Panc1 (cell line): Measurements from ENCODE around the gene GALNT11. TPM values are rescaled to one million over a fixed set of nuclear protein-coding genes. Genes with fewer than 3 reads are reported as not detected.
"Not testable (repeated sequence)": the region's sequence is repeated elsewhere in the genome, so short reads cannot be mapped to it uniquely, and the experiment has no call there.

Experiments used
- ATAC-seq: fragments of 200-7000 bp; cut with Tn5 transposase; 2 replicates; pipeline ENCODE4 v1.9.1; 2020; ENCODE audit warnings: mild to moderate bottlenecking, moderate library complexity
- BruUV-seq: library from RNA; stranded (reverse); fragments of 400-500 nt; replicated peaks from 2 replicates; lab custom pipeline; 2021; lab: Mats Ljungman, UMichigan
- CTCF ChIA-PET: fragments of 300-600 bp; sonication (Branson Sonifier 250); formaldehyde crosslinking; loops from one replicate; lab custom pipeline; 2022; ENCODE audit warnings: antibody characterized with exemption; lab: Charles Lee
- POLR2A ChIA-PET: fragments of 300-600 bp; sonication (Branson Sonifier 250); formaldehyde crosslinking; loops from one replicate; lab custom pipeline; 2022; ENCODE audit warnings: antibody characterized with exemption; lab: Charles Lee
- DNase-seq: peaks from one replicate; pipeline ENCODE4 v3.0.0-alpha.2; 2010; ENCODE audit warnings: low read depth, low spot score
- H3K27ac ChIP-seq: 2 replicates; pipeline ENCODE4 v1.5.1; 2011; ENCODE audit warnings: mild to moderate bottlenecking, low read length, inconsistent platforms
- H3K27me3 ChIP-seq: fragments of 200-500 bp; sonication (Bioruptor generic); 2 replicates; pipeline ENCODE4 v1.6.0; 2014; ENCODE audit warnings: low read length, inconsistent platforms; ENCODE audit not compliant: control insufficient read depth, insufficient read depth
- H3K36me3 ChIP-seq: fragments of 200-500 bp; sonication (Bioruptor generic); 2 replicates; pipeline ENCODE4 v1.5.1; 2014; ENCODE audit warnings: inconsistent platforms, mild to moderate bottlenecking, low read length, moderate library complexity; ENCODE audit not compliant: control insufficient read depth, insufficient read depth
- H3K4me1 ChIP-seq: 2 replicates; pipeline ENCODE4 v1.5.1; 2011; ENCODE audit warnings: inconsistent platforms, mild to moderate bottlenecking, low read length, moderate library complexity; ENCODE audit not compliant: control insufficient read depth, insufficient read depth
- H3K4me3 ChIP-seq, 2 experiments: 2 replicates each; pipeline ENCODE4 v1.5.1; 2011 to 2012; ENCODE audit warnings: low read depth in 2 of 2, low read length in 2 of 2, mild to moderate bottlenecking in 2 of 2, inconsistent platforms in 1 of 2, moderate library complexity in 1 of 2
- H3K9me3 ChIP-seq: fragments of 200-500 bp; sonication (Bioruptor generic); 2 replicates; pipeline ENCODE4 v1.5.1; 2014; ENCODE audit warnings: low read depth, mild to moderate bottlenecking, inconsistent platforms, low read length, moderate library complexity; ENCODE audit not compliant: control insufficient read depth, insufficient read depth
- CTCF ChIP-seq: fragments of 450-650 bp; IDR thresholded peaks from 2 replicates; pipeline ENCODE4 v1.5.1; 2017; ENCODE audit warnings: mild to moderate bottlenecking
- POLR2AphosphoS5 ChIP-seq: IDR thresholded peaks from 2 replicates; pipeline ENCODE4 v1.6.1; 2012; ENCODE audit warnings: mild to moderate bottlenecking, low read depth, low read length, moderate library complexity
- REST ChIP-seq, 2 experiments: IDR thresholded peaks; 2 replicates each; pipeline ENCODE4 v1.6.1; 2011 to 2012; ENCODE audit warnings: low read depth in 2 of 2, control low read depth in 1 of 2, low read length in 1 of 2, mild to moderate bottlenecking in 1 of 2, moderate library complexity in 1 of 2; ENCODE audit not compliant: insufficient read depth in 1 of 2
- SIN3A ChIP-seq: IDR thresholded peaks from 2 replicates; pipeline ENCODE4 v1.6.1; 2012; ENCODE audit warnings: low read depth, mild to moderate bottlenecking, low read length, moderate library complexity, borderline replicate concordance; ENCODE audit not compliant: insufficient read depth
- TCF7L2 ChIP-seq: IDR thresholded peaks from 2 replicates; pipeline ENCODE4 v1.6.1; 2011; ENCODE audit warnings: mild to moderate bottlenecking, low read depth, low read length, inconsistent platforms
- in situ Hi-C: cut with HindIII; loops from 2 replicates; pipeline ENCODE4 v1.10.0; 2016; ENCODE audit warnings: low sequenced_read_pairs, low pct_unique_long_range_greater_than_20kb
- intact Hi-C: fragments of 100-400 bp; cut with micrococcal nuclease; formaldehyde crosslinking; loops from one replicate; pipeline ENCODE4 v1.10.0; 2022; ENCODE audit not compliant: unreplicated experiment
- total RNA-seq: library from RNA; stranded (reverse); gene quantifications from one replicate; pipeline ENCODE4 v1.2.1, GENCODE V29; 2021; ENCODE audit not compliant: unreplicated experiment

GALNT11 gene
- total RNA-seq, 1 experiment from 2014 or later = 48.7 TPM

GRCh38 chr7:152044909-152045308 lies 19.4 kb downstream of the GALNT11 start:
- H3K4me3 ChIP-seq, H3K27ac ChIP-seq, CTCF ChIA-PET, H3K9me3 ChIP-seq, ATAC-seq, intact Hi-C loops, H3K4me1 ChIP-seq, H3K27me3 ChIP-seq, in situ Hi-C loops, DNase-seq, POLR2A ChIA-PET, BruUV-seq, H3K36me3 ChIP-seq: not testable (repeated sequence)

GRCh38 chr7:152046531-152046930 lies 21.1 kb downstream of the GALNT11 start:
- POLR2A ChIA-PET = no interaction called here
- Histone ChIP-seq H3K27ac (no peak overlapping the region), H3K9me3 (peaks cover 9% of the 10 kb centered on the region; the same call in 1 of the 2 replicates), H3K4me1 (peaks cover 8% of the 10 kb centered on the region; the same call in 1 of the 2 replicates), H3K36me3 (no peaks in the 10 kb centered on the region), H3K27me3 (no peaks in the 10 kb centered on the region), H3K4me3 (no peak overlapping the region)
- BruUV-seq = no TSS peak
- no peak for DNase-seq
- ATAC-seq = no peak
- intact Hi-C loops (no loop called here), in situ Hi-C loops (no loop called here)
- TF ChIP-seq POLR2AphosphoS5 = no peak
- no peak for TF ChIP-seq REST (IDR thresholded peaks at IDR 0.05; ENCODE audit: insufficient read depth in 1 of 2, low read depth in 2 of 2, low read length in 1 of 2)
- TF ChIP-seq CTCF = no peak
- TF ChIP-seq SIN3A = no peak
- no peak for TF ChIP-seq TCF7L2
- CTCF ChIA-PET = no interaction called here

GRCh38 chr7:152048051-152048450 lies 22.6 kb downstream of the GALNT11 start:
- intact Hi-C loops = no loop called here

More at GRCh38 chr7:152048051-152048450, 22.6 kb downstream of the GALNT11 start:
- BruUV-seq = no TSS peak
- in situ Hi-C loops = no loop called here
- TF ChIP-seq SIN3A (no peak), TCF7L2 (no peak), REST (IDR thresholded peaks at IDR 0.05; ENCODE audit: insufficient read depth in 1 of 2, low read depth in 2 of 2, low read length in 1 of 2) (no peak), POLR2AphosphoS5 (no peak), CTCF (no peak)
- Histone ChIP-seq H3K9me3 (peaks cover 9% of the 10 kb centered on the region; the same call in 1 of the 2 replicates), H3K4me3 (no peak overlapping the region), H3K4me1 (peaks cover 8% of the 10 kb centered on the region; the same call in 1 of the 2 replicates), H3K27me3 (no peaks in the 10 kb centered on the region), H3K27ac (no peak overlapping the region), H3K36me3 (no peaks in the 10 kb centered on the region)
- ATAC-seq (no peak), DNase-seq (no peak)
- ChIA-PET CTCF (no interaction called here), POLR2A (no interaction called here)
